ENCODE measurements around the gene SH3D21.
A peak's percentile ranks its signal among the peaks of the same experiment; 100 is the strongest.

SH3D21 gene

GRCh38 chr1:36304521-36304920 is 1.6 kb upstream of the SH3D21 start:
- DNase-seq = no peak

GRCh38 chr1:36304970-36305914 is 926 bp upstream of the SH3D21 start:
- DNase-seq = no peak

GRCh38 chr1:36305915-36306209 is 306 bp upstream of the SH3D21 start:
- DNase-seq = no peak

GRCh38 chr1:36306902-36307456 is 811 bp downstream of the SH3D21 start:
- DNase-seq = peak; percentile 87 to 97

- DNase-seq = no peak
Observed at GRCh38 chr1:36307601-36308330, 1.6 kb downstream of the SH3D21 start.

- no peak for DNase-seq
Observed at GRCh38 chr1:36309397-36309796, 3.2 kb downstream of the SH3D21 start.

- DNase-seq = no peak
Observed at GRCh38 chr1:36320291-36320761, 14.2 kb downstream of the SH3D21 start.

GRCh38 chr1:36320767-36321118 is 14.6 kb downstream of the SH3D21 start:
- DNase-seq = no peak

GRCh38 chr1:36321119-36321951 is 15.2 kb downstream of the SH3D21 start:
- no peak for DNase-seq

- DNase-seq = no peak
Observed at GRCh38 chr1:36322041-36322785, 16.0 kb downstream of the SH3D21 start.

- no peak for DNase-seq
Observed at GRCh38 chr1:36322786-36323635, 16.8 kb downstream of the SH3D21 start.

GRCh38 chr1:36323636-36324352 is 17.6 kb downstream of the SH3D21 start, which contains the start of gene EVA1B:
Gene EVA1B, minus strand, starts transcription at chr1:36323645. Its CDS starts 608 bp downstream, at chr1:36323037.
- no peak for DNase-seq

GRCh38 chr1:36324353-36324703 is 18.2 kb downstream of the SH3D21 start:
- DNase-seq = no peak

- no peak for DNase-seq
Observed at GRCh38 chr1:36326499-36326898, 20.3 kb downstream of the SH3D21 start.

- DNase-seq = no peak
Observed at GRCh38 chr1:36327421-36328087, 21.4 kb downstream of the SH3D21 start.

GRCh38 chr1:36328088-36328480 is 21.9 kb downstream of the SH3D21 start:
- no peak for DNase-seq

- no peak for DNase-seq
Observed at GRCh38 chr1:36328713-36329112, 22.5 kb downstream of the SH3D21 start.

GRCh38 chr1:36329817-36330216 is 23.6 kb downstream of the SH3D21 start:
- no peak for DNase-seq

- no peak for DNase-seq
Observed at GRCh38 chr1:36330940-36331339, 24.8 kb downstream of the SH3D21 start.

GRCh38 chr1:36337830-36338229 is 31.7 kb downstream of the SH3D21 start:
- no peak for DNase-seq
